HepG2 (cell line): ENCODE measurements around the gene NDUFB10. TPM values are rescaled to one million over a fixed set of nuclear protein-coding genes. Genes with fewer than 3 reads are reported as not detected.
A peak's percentile ranks its signal among the peaks of the same experiment; 100 is the strongest.

Source experiments
- AFF4 ChIP-seq: sonication (generic); formaldehyde crosslinking; IDR thresholded peaks from 2 replicates; pipeline ENCODE4 v1.4.0; 2020; ENCODE audit warnings: missing genetic modification reagents
- PCBP1 ChIP-seq: fragments of 200-400 bp; formaldehyde crosslinking; IDR thresholded peaks from 2 replicates; pipeline ENCODE4 v1.6.1; 2017; ENCODE audit warnings: mild to moderate bottlenecking, low read depth, low read length, borderline replicate concordance
- RXRB ChIP-seq: IDR thresholded peaks from 2 replicates; pipeline ENCODE4 v1.6.1; 2016; ENCODE audit warnings: borderline replicate concordance, missing genetic modification reagents, missing compliant biosample characterization
- SMARCC2 ChIP-seq: fragments of 450-650 bp; IDR thresholded peaks from 2 replicates; pipeline ENCODE4 v1.6.1; 2017; ENCODE audit warnings: antibody characterized with exemption, mild to moderate bottlenecking
- ZFAT ChIP-seq: sonication (generic); formaldehyde crosslinking; conservative IDR thresholded peaks from 2 replicates; pipeline ENCODE4 v1.8.1; 2023; ENCODE audit warnings: missing genetic modification reagents, inconsistent platforms
- ZNF382 ChIP-seq: sonication (generic); formaldehyde crosslinking; IDR thresholded peaks from 2 replicates; pipeline ENCODE4 v1.5.0; 2020; ENCODE audit warnings: missing genetic modification reagents, mild to moderate bottlenecking, borderline replicate concordance
- ZNF547 ChIP-seq: sonication (generic); formaldehyde crosslinking; IDR thresholded peaks from 2 replicates; pipeline ENCODE4 v1.5.1; 2020; ENCODE audit warnings: mild to moderate bottlenecking, missing genetic modification reagents
- polyA plus RNA-seq, 8 experiments: library from polyadenylated mRNA; depleted of rRNA in 3 of 8; stranded (reverse) in 7 of 8; unstranded in 1 of 8; fragments of >200 nt; fragmentation: Illumina TruSeq in 4 of 8; extraction: Trizol in 4 of 8; gene quantifications; 2 replicates each; pipeline versions ENCODE4 v1.2.1 to v1.2.3, GENCODE V29; 2011 to 2016; ENCODE audit warnings: low read depth in 4 of 8, missing spikeins in 1 of 8, mixed read lengths in 1 of 8; ENCODE audit not compliant: insufficient read depth in 1 of 8
- total RNA-seq, 5 experiments: library from RNA; depleted of rRNA; stranded (reverse); fragments of >200 nt; fragmentation: Illumina TruSeq; extraction: Trizol; gene quantifications; 2 replicates each; pipeline ENCODE4 v1.2.3, GENCODE V29; 2016; ENCODE audit warnings: low read depth in 1 of 5
- TF ChIP-seq, protein P1 (sequence below), 2 experiments: fragments of 450-650 bp in 1 of 2; sonication (generic) in 1 of 2; formaldehyde crosslinking in 1 of 2; IDR thresholded peaks; 2 replicates each; pipeline versions ENCODE4 v1.6.1 to v1.8.0; 2016 to 2022; ENCODE audit warnings: antibody characterized with exemption in 1 of 2, mild to moderate bottlenecking in 1 of 2, missing genetic modification reagents in 1 of 2
- TF ChIP-seq, protein P2 (sequence below): sonication (generic); formaldehyde crosslinking; IDR thresholded peaks from 2 replicates; pipeline ENCODE4 v1.4.0; 2020; ENCODE audit warnings: missing genetic modification reagents

The NDUFB10 gene
- total and polyA plus RNA-seq, 2 of the 13 experiments (the other 11 are each of a cell fraction or from before 2014, with no cell fraction given): 68.6 to 157 TPM

- TF ChIP-seq ZNF382 (no peak), ZFAT (CRISPR knock-in tag) (no peak), RXRB (CRISPR knock-in tag) (peak; percentile 50), ZNF547 (CRISPR knock-in tag) (peak; percentile 80; the same call in 1 of the 2 replicates), PCBP1 (no peak), SMARCC2 (no peak), AFF4 (no peak)
- TF ChIP-seq, protein P1, sequence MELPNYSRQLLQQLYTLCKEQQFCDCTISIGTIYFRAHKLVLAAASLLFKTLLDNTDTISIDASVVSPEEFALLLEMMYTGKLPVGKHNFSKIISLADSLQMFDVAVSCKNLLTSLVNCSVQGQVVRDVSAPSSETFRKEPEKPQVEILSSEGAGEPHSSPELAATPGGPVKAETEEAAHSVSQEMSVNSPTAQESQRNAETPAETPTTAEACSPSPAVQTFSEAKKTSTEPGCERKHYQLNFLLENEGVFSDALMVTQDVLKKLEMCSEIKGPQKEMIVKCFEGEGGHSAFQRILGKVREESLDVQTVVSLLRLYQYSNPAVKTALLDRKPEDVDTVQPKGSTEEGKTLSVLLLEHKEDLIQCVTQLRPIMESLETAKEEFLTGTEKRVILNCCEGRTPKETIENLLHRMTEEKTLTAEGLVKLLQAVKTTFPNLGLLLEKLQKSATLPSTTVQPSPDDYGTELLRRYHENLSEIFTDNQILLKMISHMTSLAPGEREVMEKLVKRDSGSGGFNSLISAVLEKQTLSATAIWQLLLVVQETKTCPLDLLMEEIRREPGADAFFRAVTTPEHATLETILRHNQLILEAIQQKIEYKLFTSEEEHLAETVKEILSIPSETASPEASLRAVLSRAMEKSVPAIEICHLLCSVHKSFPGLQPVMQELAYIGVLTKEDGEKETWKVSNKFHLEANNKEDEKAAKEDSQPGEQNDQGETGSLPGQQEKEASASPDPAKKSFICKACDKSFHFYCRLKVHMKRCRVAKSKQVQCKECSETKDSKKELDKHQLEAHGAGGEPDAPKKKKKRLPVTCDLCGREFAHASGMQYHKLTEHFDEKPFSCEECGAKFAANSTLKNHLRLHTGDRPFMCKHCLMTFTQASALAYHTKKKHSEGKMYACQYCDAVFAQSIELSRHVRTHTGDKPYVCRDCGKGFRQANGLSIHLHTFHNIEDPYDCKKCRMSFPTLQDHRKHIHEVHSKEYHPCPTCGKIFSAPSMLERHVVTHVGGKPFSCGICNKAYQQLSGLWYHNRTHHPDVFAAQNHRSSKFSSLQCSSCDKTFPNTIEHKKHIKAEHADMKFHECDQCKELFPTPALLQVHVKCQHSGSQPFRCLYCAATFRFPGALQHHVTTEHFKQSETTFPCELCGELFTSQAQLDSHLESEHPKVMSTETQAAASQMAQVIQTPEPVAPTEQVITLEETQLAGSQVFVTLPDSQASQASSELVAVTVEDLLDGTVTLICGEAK (IDR thresholded peaks at IDR 0.05): peak; percentile 70
- TF ChIP-seq, protein P1 (CRISPR knock-in tag; IDR thresholded peaks at IDR 0.05): peak; percentile 80
- TF ChIP-seq, protein P2, sequence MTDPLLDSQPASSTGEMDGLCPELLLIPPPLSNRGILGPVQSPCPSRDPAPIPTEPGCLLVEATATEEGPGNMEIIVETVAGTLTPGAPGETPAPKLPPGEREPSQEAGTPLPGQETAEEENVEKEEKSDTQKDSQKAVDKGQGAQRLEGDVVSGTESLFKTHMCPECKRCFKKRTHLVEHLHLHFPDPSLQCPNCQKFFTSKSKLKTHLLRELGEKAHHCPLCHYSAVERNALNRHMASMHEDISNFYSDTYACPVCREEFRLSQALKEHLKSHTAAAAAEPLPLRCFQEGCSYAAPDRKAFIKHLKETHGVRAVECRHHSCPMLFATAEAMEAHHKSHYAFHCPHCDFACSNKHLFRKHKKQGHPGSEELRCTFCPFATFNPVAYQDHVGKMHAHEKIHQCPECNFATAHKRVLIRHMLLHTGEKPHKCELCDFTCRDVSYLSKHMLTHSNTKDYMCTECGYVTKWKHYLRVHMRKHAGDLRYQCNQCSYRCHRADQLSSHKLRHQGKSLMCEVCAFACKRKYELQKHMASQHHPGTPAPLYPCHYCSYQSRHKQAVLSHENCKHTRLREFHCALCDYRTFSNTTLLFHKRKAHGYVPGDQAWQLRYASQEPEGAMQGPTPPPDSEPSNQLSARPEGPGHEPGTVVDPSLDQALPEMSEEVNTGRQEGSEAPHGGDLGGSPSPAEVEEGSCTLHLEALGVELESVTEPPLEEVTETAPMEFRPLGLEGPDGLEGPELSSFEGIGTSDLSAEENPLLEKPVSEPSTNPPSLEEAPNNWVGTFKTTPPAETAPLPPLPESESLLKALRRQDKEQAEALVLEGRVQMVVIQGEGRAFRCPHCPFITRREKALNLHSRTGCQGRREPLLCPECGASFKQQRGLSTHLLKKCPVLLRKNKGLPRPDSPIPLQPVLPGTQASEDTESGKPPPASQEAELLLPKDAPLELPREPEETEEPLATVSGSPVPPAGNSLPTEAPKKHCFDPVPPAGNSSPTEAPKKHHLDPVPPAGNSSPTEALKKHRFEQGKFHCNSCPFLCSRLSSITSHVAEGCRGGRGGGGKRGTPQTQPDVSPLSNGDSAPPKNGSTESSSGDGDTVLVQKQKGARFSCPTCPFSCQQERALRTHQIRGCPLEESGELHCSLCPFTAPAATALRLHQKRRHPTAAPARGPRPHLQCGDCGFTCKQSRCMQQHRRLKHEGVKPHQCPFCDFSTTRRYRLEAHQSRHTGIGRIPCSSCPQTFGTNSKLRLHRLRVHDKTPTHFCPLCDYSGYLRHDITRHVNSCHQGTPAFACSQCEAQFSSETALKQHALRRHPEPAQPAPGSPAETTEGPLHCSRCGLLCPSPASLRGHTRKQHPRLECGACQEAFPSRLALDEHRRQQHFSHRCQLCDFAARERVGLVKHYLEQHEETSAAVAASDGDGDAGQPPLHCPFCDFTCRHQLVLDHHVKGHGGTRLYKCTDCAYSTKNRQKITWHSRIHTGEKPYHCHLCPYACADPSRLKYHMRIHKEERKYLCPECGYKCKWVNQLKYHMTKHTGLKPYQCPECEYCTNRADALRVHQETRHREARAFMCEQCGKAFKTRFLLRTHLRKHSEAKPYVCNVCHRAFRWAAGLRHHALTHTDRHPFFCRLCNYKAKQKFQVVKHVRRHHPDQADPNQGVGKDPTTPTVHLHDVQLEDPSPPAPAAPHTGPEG (CRISPR knock-in tag): no peak
These were observed 12.6 kb downstream of the NDUFB10 start, which contains the start of gene TBL3 (continued) for GRCh38 chr16:1971796-1972489.
